ENCODE data around the gene DOLK.
"Not testable (repeated sequence)": the region's sequence is repeated elsewhere in the genome, so short reads cannot be mapped to it uniquely, and the experiment has no call there.

The DOLK gene

GRCh38 chr9:128945798-128946501, 1.5 kb downstream of the DOLK start:
- Histone ChIP-seq H3K4me3 (ENCODE audit: low read length) (no peak overlapping the region), H3K4me1 (ENCODE audit: control insufficient read depth, insufficient read depth, low read length) (peaks cover 7% of the 10 kb centered on the region), H3K36me3 (ENCODE audit: control insufficient read depth, insufficient read depth, low read length) (peaks cover 2% of the 10 kb centered on the region), H3K27me3 (ENCODE audit: control insufficient read depth, insufficient read depth, low read length) (no peaks in the 10 kb centered on the region), H3K9ac (ENCODE audit: low read length) (no peak overlapping the region), H3K27ac (ENCODE audit: low read depth, low read length) (no peak overlapping the region)

- not testable (repeated sequence) for H3K36me3 ChIP-seq (ENCODE audit: control insufficient read depth, insufficient read depth, low read length); H3K27ac ChIP-seq (ENCODE audit: low read depth, low read length); H3K4me1 ChIP-seq (ENCODE audit: control insufficient read depth, insufficient read depth, low read length)
These were observed 2.4 kb downstream of the DOLK start for GRCh38 chr9:128944966-128945365.

GRCh38 chr9:128943832-128944620, 3.4 kb downstream of the DOLK start:
- peaks cover 2% of the 10 kb centered on the region for H3K36me3 ChIP-seq (ENCODE audit: control insufficient read depth, insufficient read depth, low read length)
- H3K9ac ChIP-seq (ENCODE audit: low read length): no peak overlapping the region
- peaks cover 9% of the 10 kb centered on the region for H3K4me1 ChIP-seq (ENCODE audit: control insufficient read depth, insufficient read depth, low read length)
- no peak overlapping the region for H3K27ac ChIP-seq (ENCODE audit: low read depth, low read length)
- H3K27me3 ChIP-seq (ENCODE audit: control insufficient read depth, insufficient read depth, low read length): no peaks in the 10 kb centered on the region
- H3K4me3 ChIP-seq (ENCODE audit: low read length): no peak overlapping the region

More at GRCh38 chr9:128944966-128945365, 2.4 kb downstream of the DOLK start:
- H3K9ac ChIP-seq (ENCODE audit: low read length); H3K27me3 ChIP-seq (ENCODE audit: control insufficient read depth, insufficient read depth, low read length); H3K4me3 ChIP-seq (ENCODE audit: low read length): not testable (repeated sequence)

- Histone ChIP-seq H3K27me3 (ENCODE audit: control insufficient read depth, insufficient read depth, low read length) (no peaks in the 10 kb centered on the region), H3K9ac (ENCODE audit: low read length) (no peak overlapping the region), H3K36me3 (ENCODE audit: control insufficient read depth, insufficient read depth, low read length) (peaks cover 2% of the 10 kb centered on the region), H3K27ac (ENCODE audit: low read depth, low read length) (no peak overlapping the region), H3K4me1 (ENCODE audit: control insufficient read depth, insufficient read depth, low read length) (peaks cover 2% of the 10 kb centered on the region), H3K4me3 (ENCODE audit: low read length) (no peak overlapping the region)
These were observed 6.3 kb downstream of the DOLK start for GRCh38 chr9:128940946-128941755.

GRCh38 chr9:128940271-128940921, 7.0 kb downstream of the DOLK start:
- Histone ChIP-seq H3K4me1 (ENCODE audit: control insufficient read depth, insufficient read depth, low read length) (peaks cover 2% of the 10 kb centered on the region), H3K27ac (ENCODE audit: low read depth, low read length) (no peak overlapping the region), H3K36me3 (ENCODE audit: control insufficient read depth, insufficient read depth, low read length) (no peaks in the 10 kb centered on the region), H3K9ac (ENCODE audit: low read length) (no peak overlapping the region), H3K4me3 (ENCODE audit: low read length) (no peak overlapping the region), H3K27me3 (ENCODE audit: control insufficient read depth, insufficient read depth, low read length) (no peaks in the 10 kb centered on the region)

- Histone ChIP-seq H3K36me3 (ENCODE audit: control insufficient read depth, insufficient read depth, low read length) (no peaks in the 10 kb centered on the region), H3K27ac (ENCODE audit: low read depth, low read length) (no peak overlapping the region), H3K4me3 (ENCODE audit: low read length) (no peak overlapping the region), H3K4me1 (ENCODE audit: control insufficient read depth, insufficient read depth, low read length) (peaks cover 2% of the 10 kb centered on the region), H3K27me3 (ENCODE audit: control insufficient read depth, insufficient read depth, low read length) (no peaks in the 10 kb centered on the region), H3K9ac (ENCODE audit: low read length) (no peak overlapping the region)
These were observed 9.9 kb downstream of the DOLK start for GRCh38 chr9:128937310-128938165.

- no peak overlapping the region for H3K27ac ChIP-seq (ENCODE audit: low read depth, low read length)
- no peak overlapping the region for H3K9ac ChIP-seq (ENCODE audit: low read length)
- peaks cover 2% of the 10 kb centered on the region for H3K4me1 ChIP-seq (ENCODE audit: control insufficient read depth, insufficient read depth, low read length)
- H3K27me3 ChIP-seq (ENCODE audit: control insufficient read depth, insufficient read depth, low read length): no peaks in the 10 kb centered on the region
- no peak overlapping the region for H3K4me3 ChIP-seq (ENCODE audit: low read length)
- H3K36me3 ChIP-seq (ENCODE audit: control insufficient read depth, insufficient read depth, low read length): no peaks in the 10 kb centered on the region
These were observed 11.1 kb downstream of the DOLK start for GRCh38 chr9:128936171-128936865.

- Histone ChIP-seq H3K27ac (ENCODE audit: low read depth, low read length) (no peak overlapping the region), H3K27me3 (ENCODE audit: control insufficient read depth, insufficient read depth, low read length) (no peaks in the 10 kb centered on the region), H3K36me3 (ENCODE audit: control insufficient read depth, insufficient read depth, low read length) (no peaks in the 10 kb centered on the region), H3K4me3 (ENCODE audit: low read length) (no peak overlapping the region), H3K9ac (ENCODE audit: low read length) (no peak overlapping the region), H3K4me1 (ENCODE audit: control insufficient read depth, insufficient read depth, low read length) (no peaks in the 10 kb centered on the region)
These were observed 13.7 kb downstream of the DOLK start for GRCh38 chr9:128933731-128934130.

- Histone ChIP-seq H3K36me3 (ENCODE audit: control insufficient read depth, insufficient read depth, low read length) (no peaks in the 10 kb centered on the region), H3K4me1 (ENCODE audit: control insufficient read depth, insufficient read depth, low read length) (no peaks in the 10 kb centered on the region), H3K4me3 (ENCODE audit: low read length) (no peak overlapping the region), H3K27me3 (ENCODE audit: control insufficient read depth, insufficient read depth, low read length) (no peaks in the 10 kb centered on the region), H3K9ac (ENCODE audit: low read length) (no peak overlapping the region), H3K27ac (ENCODE audit: low read depth, low read length) (no peak overlapping the region)
These were observed 17.8 kb downstream of the DOLK start for GRCh38 chr9:128929560-128929959.

- Histone ChIP-seq H3K36me3 (ENCODE audit: control insufficient read depth, insufficient read depth, low read length) (no peaks in the 10 kb centered on the region), H3K4me3 (ENCODE audit: low read length) (no peak overlapping the region), H3K27me3 (ENCODE audit: control insufficient read depth, insufficient read depth, low read length) (no peaks in the 10 kb centered on the region), H3K9ac (ENCODE audit: low read length) (no peak overlapping the region), H3K4me1 (ENCODE audit: control insufficient read depth, insufficient read depth, low read length) (no peaks in the 10 kb centered on the region), H3K27ac (ENCODE audit: low read depth, low read length) (no peak overlapping the region)
These were observed 18.8 kb downstream of the DOLK start for GRCh38 chr9:128928624-128929023.
